ENCODE results near the gene ANKS1A. TPM values are rescaled to one million over a fixed set of nuclear protein-coding genes. Genes with fewer than 3 reads are reported as not detected.
A peak's percentile ranks its signal among the peaks of the same experiment; 100 is the strongest.

ANKS1A gene
- total RNA-seq, 2 experiments from 2014 or later: 6.4 to 6.9 TPM

- CTCF ChIA-PET: no interaction called here
- Histone ChIP-seq H3K4me3 (ENCODE audit: low read length) (no peak overlapping the region), H3K27ac (ENCODE audit: low read depth in 1 of 2, low read length in 2 of 2) (no peak overlapping the region), H3K27me3 (ENCODE audit: control insufficient read depth in 1 of 2, insufficient read depth in 2 of 2, low read length in 2 of 2) (no peaks in the 10 kb centered on the region), H3K4me1 (ENCODE audit: insufficient read depth, low read length) (peaks cover 7% of the 10 kb centered on the region), H3K9me3 (ENCODE audit: control insufficient read depth in 1 of 2, insufficient read depth in 1 of 2, low read length in 2 of 2) (no peaks in the 10 kb centered on the region), H3K36me3 (ENCODE audit: insufficient read depth, low read length) (no peaks in the 10 kb centered on the region)
- DNase-seq (no peak), ATAC-seq (ENCODE audit: poor library complexity) (no peak)
- Mint-ChIP-seq H3K4me1 (ENCODE audit: low read depth) (peaks cover 5% of the 10 kb centered on the region), H3K36me3 (ENCODE audit: low read depth) (peaks cover under 1% of the 10 kb centered on the region), H3K27me3 (no peaks in the 10 kb centered on the region), H3K27ac (peak overlapping the region; percentile 35), H3K9me3 (no peaks in the 10 kb centered on the region), H3K4me3 (no peak overlapping the region)
- TF ChIP-seq CTCF (IDR thresholded peaks at IDR 0.05): no peak
- intact Hi-C loops (cut with DNase I, micrococcal nuclease): no loop called here
- POLR2A ChIA-PET: interaction anchor here (1.3 kb wide), 1 partner anchor 73 kb away, joined by 3 read pairs; the partner anchor contains the start of gene TAF11
Observed at GRCh38 chr6:34961574-34961973, 72.5 kb downstream of the ANKS1A start.

- intact Hi-C loops (cut with DNase I, micrococcal nuclease): no loop called here
- no peak overlapping the region for H3K27ac Mint-ChIP-seq
- POLR2A ChIA-PET: no interaction called here
Observed at GRCh38 chr6:34964564-34964963, 75.5 kb downstream of the ANKS1A start.

GRCh38 chr6:34967461-34967860 lies 78.4 kb downstream of the ANKS1A start:
- CTCF ChIA-PET: no interaction called here
- Mint-ChIP-seq H3K36me3 (ENCODE audit: low read depth) (peaks cover 40% of the 10 kb centered on the region), H3K9me3 (no peaks in the 10 kb centered on the region), H3K27ac (no peak overlapping the region), H3K4me1 (ENCODE audit: low read depth) (peaks cover 5% of the 10 kb centered on the region), H3K4me3 (no peak overlapping the region), H3K27me3 (no peaks in the 10 kb centered on the region)
- no peak for TF ChIP-seq CTCF (IDR thresholded peaks at IDR 0.05)
- Histone ChIP-seq H3K4me1 (ENCODE audit: insufficient read depth, low read length) (no peaks in the 10 kb centered on the region), H3K36me3 (ENCODE audit: insufficient read depth, low read length) (peaks cover 31% of the 10 kb centered on the region), H3K9me3 (ENCODE audit: control insufficient read depth in 1 of 2, insufficient read depth in 1 of 2, low read length in 2 of 2) (no peaks in the 10 kb centered on the region), H3K4me3 (ENCODE audit: low read length) (no peak overlapping the region), H3K27me3 (ENCODE audit: control insufficient read depth in 1 of 2, insufficient read depth in 2 of 2, low read length in 2 of 2) (no peaks in the 10 kb centered on the region), H3K27ac (ENCODE audit: low read depth in 1 of 2, low read length in 2 of 2) (no peak overlapping the region)
- DNase-seq (no peak), ATAC-seq (ENCODE audit: poor library complexity) (no peak)
- POLR2A ChIA-PET: no interaction called here
- intact Hi-C loops (cut with DNase I, micrococcal nuclease): no loop called here

More at GRCh38 chr6:34964564-34964963, 75.5 kb downstream of the ANKS1A start:
- H3K9me3 ChIP-seq (ENCODE audit: control insufficient read depth in 1 of 2, insufficient read depth in 1 of 2, low read length in 2 of 2): no peaks in the 10 kb centered on the region
- H3K27me3 Mint-ChIP-seq: no peaks in the 10 kb centered on the region
- peaks cover 5% of the 10 kb centered on the region for H3K4me1 Mint-ChIP-seq (ENCODE audit: low read depth)
- CTCF ChIA-PET: no interaction called here
- H3K9me3 Mint-ChIP-seq: no peaks in the 10 kb centered on the region
- no peak overlapping the region for H3K27ac ChIP-seq (ENCODE audit: low read depth in 1 of 2, low read length in 2 of 2)
- H3K27me3 ChIP-seq (ENCODE audit: control insufficient read depth in 1 of 2, insufficient read depth in 2 of 2, low read length in 2 of 2): no peaks in the 10 kb centered on the region
- no peak overlapping the region for H3K4me3 ChIP-seq (ENCODE audit: low read length)
- ATAC-seq (ENCODE audit: poor library complexity) (no peak), DNase-seq (no peak)
- no peak for TF ChIP-seq CTCF (IDR thresholded peaks at IDR 0.05)
- H3K36me3 ChIP-seq (ENCODE audit: insufficient read depth, low read length): peaks cover 10% of the 10 kb centered on the region
- peaks cover 14% of the 10 kb centered on the region for H3K36me3 Mint-ChIP-seq (ENCODE audit: low read depth)
- H3K4me3 Mint-ChIP-seq: no peak overlapping the region
- H3K4me1 ChIP-seq (ENCODE audit: insufficient read depth, low read length): peaks cover 7% of the 10 kb centered on the region
